Tibial nerve (tissue), 4 donors: ENCODE measurements around the gene S1PR1. TPM values are rescaled to one million over a fixed set of nuclear protein-coding genes. Genes with fewer than 3 reads are reported as not detected.
"Not testable (repeated sequence)": the region's sequence is repeated elsewhere in the genome, so short reads cannot be mapped to it uniquely, and the experiment has no call there.

Experiments used
- DNase-seq, 2 donors: peaks; one replicate each; pipeline ENCODE4 v3.0.0-alpha.2; 2019; ENCODE audit warnings: low spot score in 2 of 2
- H3K27ac ChIP-seq, 4 donors: fragments of 200-600 bp; sonication (generic) in 3 of 4; one replicate each; pipeline ENCODE4 v1.5.1; 2017 to 2019; ENCODE audit warnings: mild to moderate bottlenecking in 1 of 4
- H3K27me3 ChIP-seq, 2 donors: fragments of 200-600 bp; sonication (generic) in 1 of 2; one replicate each; pipeline versions ENCODE4 v1.5.1 to v1.6.0; 2017 to 2019
- H3K36me3 ChIP-seq, 3 donors: fragments of 200-600 bp; sonication (generic); one replicate each; pipeline ENCODE4 v1.5.1; 2018 to 2019
- H3K4me1 ChIP-seq, 4 donors: fragments of 200-600 bp; sonication (generic) in 3 of 4; one replicate each; pipeline ENCODE4 v1.5.1; 2017 to 2019
- H3K4me3 ChIP-seq, 4 donors: fragments of 200-600 bp; sonication (generic) in 3 of 4; one replicate each; pipeline ENCODE4 v1.5.1; 2017 to 2019; ENCODE audit warnings: mild to moderate bottlenecking in 1 of 4, moderate library complexity in 1 of 4
- H3K9me3 ChIP-seq, 4 donors: fragments of 200-600 bp; sonication (generic) in 3 of 4; one replicate each; pipeline ENCODE4 v1.5.1; 2017 to 2019
- CTCF ChIP-seq, 5 experiments: fragments of 200-600 bp in 3 of 5; fragments of 450-650 bp in 2 of 5; sonication (generic) in 3 of 5; IDR thresholded peaks; one replicate each; pipeline ENCODE4 v1.5.1; 2016 to 2019; ENCODE audit warnings: antibody characterized with exemption in 5 of 5, mild to moderate bottlenecking in 3 of 5, moderate library complexity in 2 of 5
- EP300 ChIP-seq, 2 donors: sonication (generic); formaldehyde crosslinking; IDR thresholded peaks; one replicate each; pipeline ENCODE4 v1.6.1; 2017; ENCODE audit warnings: antibody characterized with exemption in 2 of 2, mild to moderate bottlenecking in 1 of 2
- POLR2A ChIP-seq, 2 donors: fragments of 450-650 bp; IDR thresholded peaks; one replicate each; pipeline ENCODE4 v1.6.1; 2017; ENCODE audit warnings: antibody characterized with exemption in 2 of 2, mild to moderate bottlenecking in 2 of 2, moderate library complexity in 2 of 2
- WGBS, 2 donors: methylation state at CpG; one replicate each; pipeline ENCODE4 v1.1.5; 2018; 5-methylcytosine and 5-hydroxymethylcytosine counted together
- total RNA-seq, 4 donors: library from RNA; depleted of rRNA; stranded (reverse); fragments of >200 nt; gene quantifications; one replicate each; pipeline ENCODE4 v1.1.0, GENCODE V29; 2016

S1PR1 gene
- 100 to 1,000 TPM in 1 of 4 donors, 10 to 100 TPM in 3; 22.2 to 101 (median 59.4) TPM for total RNA-seq

- peak; percentile 28 to 32 for DNase-seq
- Histone ChIP-seq H3K36me3 (no peaks in the 10 kb centered on the region), H3K27me3 (no peaks in the 10 kb centered on the region), H3K4me1 (peaks cover 0 to 29% (median 17%) of the 10 kb centered on the region in 4 donors), H3K9me3 (peaks cover 0 to 7% (median 0%) of the 10 kb centered on the region in 4 donors), H3K4me3 (peak within 1 kb of the TSS; percentile 40 to 77 (median 64)), H3K27ac (peak within 1 kb of the TSS; percentile 23 to 83 (median 70))
- TF ChIP-seq EP300 (IDR thresholded peaks at IDR 0.05) (peak in 1 of 2 donors; percentile 31), POLR2A (IDR thresholded peaks at IDR 0.05) (no peak)
- WGBS, 2 donors: 0 to 1% methylated on average over 41 to 46 of the region's 46 CpGs
Measured at GRCh38 chr1:101236516-101237228, at the start of gene S1PR1. S1PR1 (plus strand) TSS chr1:101237019; CDS start chr1:101238985, 1,966 bp downstream.

GRCh38 chr1:101187297-101187696, 49.5 kb upstream of the S1PR1 start:
- no peaks in the 10 kb centered on the region for H3K36me3 ChIP-seq
- no peak for TF ChIP-seq EP300 (IDR thresholded peaks at IDR 0.05)
- no peak for TF ChIP-seq POLR2A (IDR thresholded peaks at IDR 0.05)
- TF ChIP-seq CTCF (IDR thresholded peaks at IDR 0.05): no peak
- H3K9me3 ChIP-seq: no peaks in the 10 kb centered on the region
- DNase-seq: no peak
- H3K4me1 ChIP-seq: no peaks in the 10 kb centered on the region
- no peaks in the 10 kb centered on the region for H3K27me3 ChIP-seq
- no peak overlapping the region for H3K4me3 ChIP-seq
- peak overlapping the region in 1 of 4 donors; percentile 46 for H3K27ac ChIP-seq

- no peak overlapping the region for H3K27ac ChIP-seq
- no peaks in the 10 kb centered on the region for H3K36me3 ChIP-seq
- H3K4me3 ChIP-seq: no peak overlapping the region
- no peaks in the 10 kb centered on the region for H3K4me1 ChIP-seq
- H3K9me3 ChIP-seq: no peaks in the 10 kb centered on the region
- no peaks in the 10 kb centered on the region for H3K27me3 ChIP-seq
- no peak for DNase-seq
- no peak for TF ChIP-seq EP300 (IDR thresholded peaks at IDR 0.05)
- 89 to 90% methylated on average over 1 of the region's 1 CpG for WGBS, 2 donors
Measured at GRCh38 chr1:101188331-101188730, 48.5 kb upstream of the S1PR1 start.

- not testable (repeated sequence) for H3K27ac ChIP-seq, H3K27me3 ChIP-seq, H3K4me3 ChIP-seq, DNase-seq, H3K36me3 ChIP-seq, H3K4me1 ChIP-seq, H3K9me3 ChIP-seq
Measured at GRCh38 chr1:101188968-101189367, 47.9 kb upstream of the S1PR1 start.

GRCh38 chr1:101190441-101190840, 46.4 kb upstream of the S1PR1 start:
- DNase-seq: no peak
- WGBS, 2 donors: 67 to 77% methylated on average over 4 of the region's 4 CpGs
- Histone ChIP-seq H3K9me3 (no peaks in the 10 kb centered on the region), H3K36me3 (no peaks in the 10 kb centered on the region), H3K4me1 (no peaks in the 10 kb centered on the region), H3K27ac (no peak overlapping the region), H3K27me3 (no peaks in the 10 kb centered on the region), H3K4me3 (no peak overlapping the region)
- TF ChIP-seq POLR2A (IDR thresholded peaks at IDR 0.05): no peak
- no peak for TF ChIP-seq EP300 (IDR thresholded peaks at IDR 0.05)
- no peak for TF ChIP-seq CTCF (IDR thresholded peaks at IDR 0.05)

- no peak for TF ChIP-seq POLR2A (IDR thresholded peaks at IDR 0.05)
- no peak for TF ChIP-seq CTCF (IDR thresholded peaks at IDR 0.05)
- no peak for TF ChIP-seq EP300 (IDR thresholded peaks at IDR 0.05)
- no peaks in the 10 kb centered on the region for H3K4me1 ChIP-seq
- no peaks in the 10 kb centered on the region for H3K9me3 ChIP-seq
Measured at GRCh38 chr1:101191049-101191448, 45.8 kb upstream of the S1PR1 start.

More at GRCh38 chr1:101191049-101191448, 45.8 kb upstream of the S1PR1 start:
- no peaks in the 10 kb centered on the region for H3K27me3 ChIP-seq
- H3K27ac ChIP-seq: no peak overlapping the region
- no peak for DNase-seq
- no peaks in the 10 kb centered on the region for H3K36me3 ChIP-seq
- H3K4me3 ChIP-seq: no peak overlapping the region
